Mesenchymal stem cell (in vitro differentiated cells and primary cell): ENCODE measurements around the gene ARFIP1.
A peak's percentile ranks its signal among the peaks of the same experiment; 100 is the strongest.

Experiments
- DNase-seq: peaks from one replicate; pipeline ENCODE4 v3.0.0-alpha.2; 2013
- H2AFZ ChIP-seq: one replicate; pipeline ENCODE4 v1.6.1; 2013; ENCODE audit warnings: low read depth, mild to moderate bottlenecking, control low read depth, inconsistent platforms, low read length, moderate library complexity
- H2AK5ac ChIP-seq: 2 replicates; pipeline ENCODE4 v1.6.1; 2013; ENCODE audit warnings: low read length, moderate library complexity, mild to moderate bottlenecking, inconsistent platforms; ENCODE audit not compliant: severe bottlenecking
- H2BK120ac ChIP-seq: one replicate; pipeline ENCODE4 v1.6.1; 2013; ENCODE audit warnings: low read depth, mild to moderate bottlenecking, inconsistent platforms, low read length, moderate library complexity
- H2BK12ac ChIP-seq, 2 experiments: one replicate each; pipeline ENCODE4 v1.6.1; 2013; ENCODE audit warnings: inconsistent platforms in 2 of 2, low read length in 2 of 2, mild to moderate bottlenecking in 2 of 2, moderate library complexity in 2 of 2, control low read depth in 1 of 2
- H2BK15ac ChIP-seq: one replicate; pipeline ENCODE4 v1.6.1; 2013; ENCODE audit warnings: mild to moderate bottlenecking, low read depth, inconsistent platforms; ENCODE audit not compliant: poor library complexity, severe bottlenecking
- H2BK5ac ChIP-seq: 2 replicates; pipeline ENCODE4 v1.6.1; 2013; ENCODE audit warnings: low read depth, mild to moderate bottlenecking, low read length, control low read depth, inconsistent platforms; ENCODE audit not compliant: poor library complexity, severe bottlenecking
- H3K14ac ChIP-seq, 2 experiments: one replicate each; pipeline ENCODE4 v1.6.1; 2013; ENCODE audit warnings: inconsistent platforms in 2 of 2, low read length in 2 of 2, control low read depth in 1 of 2, mild to moderate bottlenecking in 1 of 2, moderate library complexity in 1 of 2
- H3K18ac ChIP-seq, 2 experiments: one replicate each; pipeline ENCODE4 v1.6.1; 2013; ENCODE audit warnings: inconsistent platforms in 2 of 2, low read length in 2 of 2, control low read depth in 1 of 2, low read depth in 1 of 2, mild to moderate bottlenecking in 1 of 2
- H3K23ac ChIP-seq, 2 experiments: one replicate each; pipeline ENCODE4 v1.6.1; 2013; ENCODE audit warnings: inconsistent platforms in 2 of 2, low read length in 2 of 2, mild to moderate bottlenecking in 2 of 2, moderate library complexity in 2 of 2, control low read depth in 1 of 2
- H3K27ac ChIP-seq: 2 replicates; pipeline ENCODE4 v1.5.1; 2013; ENCODE audit warnings: mild to moderate bottlenecking, moderate library complexity, low read length, control low read depth, inconsistent platforms; ENCODE audit not compliant: poor library complexity, severe bottlenecking
- H3K27me3 ChIP-seq, 2 experiments: 2 replicates each; pipeline versions ENCODE4 v1.6.1 to v1.7.0; 2013; ENCODE audit warnings: low read length in 2 of 2, mild to moderate bottlenecking in 2 of 2, moderate library complexity in 2 of 2, control low read depth in 1 of 2, inconsistent platforms in 1 of 2; ENCODE audit not compliant: control insufficient read depth in 1 of 2, insufficient read depth in 1 of 2
- H3K36me3 ChIP-seq, 2 experiments: 2 replicates each; pipeline versions ENCODE4 v1.6.1 to v1.7.0; 2013; ENCODE audit warnings: low read length in 2 of 2, control low read depth in 1 of 2, inconsistent platforms in 1 of 2, low read depth in 1 of 2, mild to moderate bottlenecking in 1 of 2; ENCODE audit not compliant: insufficient read depth in 2 of 2, control insufficient read depth in 1 of 2
- H3K4ac ChIP-seq, 2 experiments: one replicate each; pipeline ENCODE4 v1.6.1; 2013; ENCODE audit warnings: inconsistent platforms in 2 of 2, low read length in 2 of 2, mild to moderate bottlenecking in 2 of 2, moderate library complexity in 2 of 2, control low read depth in 1 of 2, low read depth in 1 of 2
- H3K4me1 ChIP-seq: 2 replicates; pipeline ENCODE4 v1.6.1; 2013; ENCODE audit warnings: low read depth, low read length, control low read depth; ENCODE audit not compliant: control insufficient read depth, insufficient read depth
- H3K4me2 ChIP-seq: 2 replicates; pipeline ENCODE4 v1.6.1; 2013; ENCODE audit warnings: low read length, mild to moderate bottlenecking, inconsistent platforms; ENCODE audit not compliant: poor library complexity, severe bottlenecking
- H3K4me3 ChIP-seq, 2 experiments: 2 replicates each; pipeline versions ENCODE4 v1.5.1 to v1.7.0; 2013; ENCODE audit warnings: low read length in 2 of 2, mild to moderate bottlenecking in 2 of 2, control low read depth in 1 of 2, low read depth in 1 of 2; ENCODE audit not compliant: insufficient read depth in 1 of 2
- H3K79me1 ChIP-seq: replicated peaks from 2 replicates; pipeline ENCODE4 v1.6.1; 2013; ENCODE audit warnings: mild to moderate bottlenecking, control low read depth, low read length, inconsistent platforms; ENCODE audit not compliant: poor library complexity, severe bottlenecking
- H3K9ac ChIP-seq: 2 replicates; pipeline ENCODE4 v1.7.0; 2013; ENCODE audit warnings: mild to moderate bottlenecking, low read length, moderate library complexity
- H3K9me3 ChIP-seq: 2 replicates; pipeline ENCODE4 v1.7.0; 2013; ENCODE audit warnings: mild to moderate bottlenecking, low read length; ENCODE audit not compliant: control insufficient read depth
- H4K8ac ChIP-seq: one replicate; pipeline ENCODE4 v1.6.1; 2013; ENCODE audit warnings: inconsistent platforms, mild to moderate bottlenecking, low read length, moderate library complexity
- H4K91ac ChIP-seq: one replicate; pipeline ENCODE4 v1.6.1; 2013; ENCODE audit warnings: mild to moderate bottlenecking, low read length, inconsistent platforms
- WGBS: methylation state at CpG from one replicate; pipeline ENCODE4 v1.1.7; 2013; ENCODE audit warnings: mixed read lengths; 5-methylcytosine and 5-hydroxymethylcytosine counted together

The ARFIP1 gene

GRCh38 chr4:152936446-152937335, 156.9 kb downstream of the ARFIP1 start:
- Histone ChIP-seq H3K4me2 (peak overlapping the region; percentile 83), H3K79me1 (peaks cover 6% of the 10 kb centered on the region), H3K4me1 (peaks cover 18% of the 10 kb centered on the region), H4K8ac (no peak overlapping the region), H3K14ac (no peak overlapping the region), H3K27ac (no peak overlapping the region), H2AFZ (peak overlapping the region; percentile 51), H2AK5ac (no peak overlapping the region), H3K4me3 (peak overlapping the region; percentile 74 to 76), H3K9ac (peak overlapping the region; percentile 36), H2BK15ac (no peak overlapping the region), H4K91ac (no peak overlapping the region), H3K4ac (no peak overlapping the region), H3K27me3 (peaks cover 0 to 65% of the 10 kb centered on the region in 2 experiments), H2BK5ac (no peak overlapping the region), H3K36me3 (no peaks in the 10 kb centered on the region), H3K23ac (peak overlapping the region in 1 of 2 experiments; percentile 67), H3K9me3 (no peaks in the 10 kb centered on the region), H2BK120ac (no peak overlapping the region), H2BK12ac (no peak overlapping the region), H3K18ac (no peak overlapping the region)
- 1% methylated on average over 72 of the region's 93 CpGs for WGBS
- peak; percentile 40 for DNase-seq

GRCh38 chr4:152937336-152938236, 157.8 kb downstream of the ARFIP1 start:
- H2AK5ac ChIP-seq = no peak overlapping the region
- H3K9ac ChIP-seq = peak overlapping the region; percentile 60
- no peaks in the 10 kb centered on the region for H3K9me3 ChIP-seq
- H3K79me1 ChIP-seq = peaks cover 11% of the 10 kb centered on the region
- no peak overlapping the region for H2BK12ac ChIP-seq
- H3K4ac ChIP-seq = no peak overlapping the region
- peak; percentile 36 for DNase-seq
- peak overlapping the region; percentile 74 to 76 for H3K4me3 ChIP-seq
- no peak overlapping the region for H2BK120ac ChIP-seq
- WGBS = 1% methylated on average over 70 of the region's 91 CpGs
- H4K91ac ChIP-seq = no peak overlapping the region
- no peak overlapping the region for H4K8ac ChIP-seq
- H3K36me3 ChIP-seq = no peaks in the 10 kb centered on the region
- no peak overlapping the region for H2BK5ac ChIP-seq
- H3K18ac ChIP-seq = no peak overlapping the region
- peak overlapping the region; percentile 18 for H2AFZ ChIP-seq
- H3K4me2 ChIP-seq = peak overlapping the region; percentile 83
- H3K23ac ChIP-seq = no peak overlapping the region
- no peak overlapping the region for H3K14ac ChIP-seq
- H2BK15ac ChIP-seq = peak overlapping the region; percentile 15
- H3K27ac ChIP-seq = no peak overlapping the region
- peaks cover 0 to 69% of the 10 kb centered on the region in 2 experiments for H3K27me3 ChIP-seq
- peaks cover 18% of the 10 kb centered on the region for H3K4me1 ChIP-seq

GRCh38 chr4:152938237-152938947, 158.6 kb downstream of the ARFIP1 start:
- H2AFZ ChIP-seq = no peak overlapping the region
- H4K8ac ChIP-seq = no peak overlapping the region
- H3K9me3 ChIP-seq = no peaks in the 10 kb centered on the region
- peaks cover 0 to 4% of the 10 kb centered on the region in 2 experiments for H3K36me3 ChIP-seq
- WGBS = 65% methylated on average over 13 of the region's 17 CpGs
- H2BK15ac ChIP-seq = no peak overlapping the region
- H3K23ac ChIP-seq = peak overlapping the region in 1 of 2 experiments; percentile 47
- H3K4me1 ChIP-seq = peaks cover 18% of the 10 kb centered on the region
- H3K27ac ChIP-seq = no peak overlapping the region
- H3K18ac ChIP-seq = no peak overlapping the region
- H4K91ac ChIP-seq = no peak overlapping the region
- DNase-seq = no peak
- peak overlapping the region in 1 of 2 experiments; percentile 74 for H3K4me3 ChIP-seq
- H3K27me3 ChIP-seq = peaks cover 0 to 66% of the 10 kb centered on the region in 2 experiments
- H3K4me2 ChIP-seq = peak overlapping the region; percentile 83
- H3K79me1 ChIP-seq = peaks cover 13% of the 10 kb centered on the region
- no peak overlapping the region for H3K4ac ChIP-seq
- H3K14ac ChIP-seq = no peak overlapping the region
- no peak overlapping the region for H2BK120ac ChIP-seq
- H3K9ac ChIP-seq = peak overlapping the region; percentile 60
- no peak overlapping the region for H2BK12ac ChIP-seq
- H2AK5ac ChIP-seq = peak overlapping the region; percentile 47
- no peak overlapping the region for H2BK5ac ChIP-seq
